K562 treated with DMSO at 1 percent for 4 hours (cell line): ENCODE data around the gene MS4A15. TPM values are rescaled to one million over a fixed set of nuclear protein-coding genes. Genes with fewer than 3 reads are reported as not detected.

Experiments
- total RNA-seq: library from RNA; unstranded; fragments of 300-600 nt; gene quantifications from 2 replicates; pipeline ENCODE4 v1.2.3, GENCODE V29; 2022; ENCODE audit not compliant: insufficient read depth

The MS4A15 gene
- total RNA-seq, result not detected in 2 replicates

GRCh38 chr11:60756307-60757032 lies at the start of gene MS4A15:
TSS of gene MS4A15 (plus strand) at chr11:60756867. CDS start at chr11:60763734, 6,867 bp downstream.

GRCh38 chr11:60724420-60724819 lies 32.2 kb upstream of the MS4A15 start, which contains the start of gene MS4A18:
TSS of gene MS4A18 (plus strand) at chr11:60724720.

GRCh38 chr11:60785136-60785535 lies 28.5 kb downstream of the MS4A15 start, which contains the start of gene MS4A10:
TSS of gene MS4A10 (plus strand) at chr11:60785333. CDS start at chr11:60790336, 5,003 bp downstream.

Other genes starting within 250 kb of the MS4A15 start
- gene MS4A13, start 241.5 kb upstream of the MS4A15 start, total RNA-seq, result not detected in 2 replicates
- gene MS4A8, start 57.3 kb upstream of the MS4A15 start, total RNA-seq, result not detected in 2 replicates
- gene MS4A18, start 32.1 kb upstream of the MS4A15 start, total RNA-seq, result not detected in 2 replicates
- gene MS4A10, start 28.5 kb downstream of the MS4A15 start, total RNA-seq, result not detected in 2 replicates
- gene CCDC86, start 85.2 kb downstream of the MS4A15 start, total RNA-seq, result 22.5 and 37.3 TPM in 2 replicates
- 2.7 and 3.5 TPM in 2 replicates for gene PTGDR2, start 99.1 kb downstream of the MS4A15 start, total RNA-seq
- not detected in 2 replicates for gene ZP1, start 110.7 kb downstream of the MS4A15 start, total RNA-seq
- gene PRPF19, start 149.7 kb downstream of the MS4A15 start, total RNA-seq, result 144 and 156 TPM in 2 replicates
- gene TMEM109, start 157.3 kb downstream of the MS4A15 start, total RNA-seq, result 48.0 and 52.3 TPM in 2 replicates
- gene TMEM132A, start 167.6 kb downstream of the MS4A15 start, total RNA-seq, result 0.15 TPM in 1 of 2 replicates, not detected in the other
- gene SLC15A3, start 195.3 kb downstream of the MS4A15 start, total RNA-seq, result not detected in 2 replicates
- gene CD6, start 214.8 kb downstream of the MS4A15 start, total RNA-seq, result not detected in 2 replicates